ENCODE results near the gene MYOM3. TPM values are rescaled to one million over a fixed set of nuclear protein-coding genes. Genes with fewer than 3 reads are reported as not detected.
A peak's percentile ranks its signal among the peaks of the same experiment; 100 is the strongest.

MYOM3 gene
- total RNA-seq, 2 donors from 2014 or later = 3.3 to 28.5 TPM

- no peak for DNase-seq (ENCODE audit: low spot score)
- no peaks in the 10 kb centered on the region for H3K9me3 ChIP-seq
- H3K27ac ChIP-seq = peak overlapping the region in 1 of 2 donors; percentile 12
- peaks cover 14% of the 10 kb centered on the region for H3K4me1 ChIP-seq (replicated peaks)
- 69% methylated on average over 4 of the region's 4 CpGs for WGBS
- TF ChIP-seq CTCF (IDR thresholded peaks at IDR 0.05) (no peak), POLR2AphosphoS5 (IDR thresholded peaks at IDR 0.05) (no peak), POLR2A (IDR thresholded peaks at IDR 0.05) (no peak)
- H3K27me3 ChIP-seq (replicated peaks; ENCODE audit: insufficient read depth) = no peaks in the 10 kb centered on the region
- H3K36me3 ChIP-seq = no peaks in the 10 kb centered on the region
- H3K4me3 ChIP-seq = no peak overlapping the region
- intact Hi-C loops (cut with DNase I) = loop anchor here (10.0 kb wide), 1 partner anchor 218 kb away; the partner anchor contains the start of gene GALE
Observed at GRCh38 chr1:24022581-24023361, 89.2 kb downstream of the MYOM3 start.

GRCh38 chr1:24021403-24022266 is 90.3 kb downstream of the MYOM3 start:
- Histone ChIP-seq H3K9me3 (no peaks in the 10 kb centered on the region), H3K4me1 (replicated peaks) (peaks cover 14% of the 10 kb centered on the region), H3K27ac (no peak overlapping the region), H3K36me3 (no peaks in the 10 kb centered on the region), H3K27me3 (replicated peaks; ENCODE audit: insufficient read depth) (no peaks in the 10 kb centered on the region), H3K4me3 (no peak overlapping the region)
- TF ChIP-seq POLR2AphosphoS5 (IDR thresholded peaks at IDR 0.05) (no peak), POLR2A (IDR thresholded peaks at IDR 0.05) (no peak), CTCF (IDR thresholded peaks at IDR 0.05) (no peak)
- WGBS = 67% methylated on average over 7 of the region's 7 CpGs
- DNase-seq (ENCODE audit: low spot score) = no peak
- intact Hi-C loops (cut with DNase I) = loop anchor here (10.0 kb wide), 1 partner anchor 217 kb away; the partner anchor contains the start of gene GALE

- 88% methylated on average over 3 of the region's 3 CpGs for whole genome bisulfite sequencing
- Histone ChIP-seq H3K4me3 (no peak overlapping the region), H3K36me3 (no peaks in the 10 kb centered on the region), H3K27me3 (replicated peaks; ENCODE audit: insufficient read depth) (no peaks in the 10 kb centered on the region), H3K27ac (peak overlapping the region; percentile 87 to 89), H3K9me3 (no peaks in the 10 kb centered on the region), H3K4me1 (replicated peaks) (peaks cover 17% of the 10 kb centered on the region)
- TF ChIP-seq POLR2A (IDR thresholded peaks at IDR 0.05) (no peak), POLR2AphosphoS5 (IDR thresholded peaks at IDR 0.05) (no peak), CTCF (IDR thresholded peaks at IDR 0.05) (no peak)
- no peak for DNase-seq (ENCODE audit: low spot score)
- intact Hi-C loops (cut with DNase I) = loop anchor here (10.0 kb wide), 1 partner anchor 216 kb away; the partner anchor contains the start of gene GALE
Observed at GRCh38 chr1:24020470-24020869, 91.5 kb downstream of the MYOM3 start.

GRCh38 chr1:24020025-24020424 is 91.9 kb downstream of the MYOM3 start:
- no peak for TF ChIP-seq POLR2AphosphoS5 (IDR thresholded peaks at IDR 0.05)
- no peak for TF ChIP-seq CTCF (IDR thresholded peaks at IDR 0.05)
- no peak for TF ChIP-seq POLR2A (IDR thresholded peaks at IDR 0.05)
- Histone ChIP-seq H3K4me1 (replicated peaks) (peaks cover 17% of the 10 kb centered on the region), H3K9me3 (no peaks in the 10 kb centered on the region), H3K4me3 (no peak overlapping the region), H3K27ac (peak overlapping the region; percentile 87 to 89), H3K27me3 (replicated peaks; ENCODE audit: insufficient read depth) (no peaks in the 10 kb centered on the region), H3K36me3 (no peaks in the 10 kb centered on the region)
- no peak for DNase-seq (ENCODE audit: low spot score)
- intact Hi-C loops (cut with DNase I) = loop anchor here (10.0 kb wide), 1 partner anchor 215 kb away; the partner anchor contains the start of gene GALE
- 48% methylated on average over 5 of the region's 5 CpGs for WGBS

Measured in prostate gland (tissue), 2 donors.